Cerebellar nuclear complex (tissue), 1 donor: ENCODE data around the gene THUMPD3.

Source experiments
- DNase-seq, 2 experiments: peaks; one replicate each; lab custom pipeline; 2025; lab: John Stamatoyannopoulos, UW

THUMPD3 gene

DNA sequence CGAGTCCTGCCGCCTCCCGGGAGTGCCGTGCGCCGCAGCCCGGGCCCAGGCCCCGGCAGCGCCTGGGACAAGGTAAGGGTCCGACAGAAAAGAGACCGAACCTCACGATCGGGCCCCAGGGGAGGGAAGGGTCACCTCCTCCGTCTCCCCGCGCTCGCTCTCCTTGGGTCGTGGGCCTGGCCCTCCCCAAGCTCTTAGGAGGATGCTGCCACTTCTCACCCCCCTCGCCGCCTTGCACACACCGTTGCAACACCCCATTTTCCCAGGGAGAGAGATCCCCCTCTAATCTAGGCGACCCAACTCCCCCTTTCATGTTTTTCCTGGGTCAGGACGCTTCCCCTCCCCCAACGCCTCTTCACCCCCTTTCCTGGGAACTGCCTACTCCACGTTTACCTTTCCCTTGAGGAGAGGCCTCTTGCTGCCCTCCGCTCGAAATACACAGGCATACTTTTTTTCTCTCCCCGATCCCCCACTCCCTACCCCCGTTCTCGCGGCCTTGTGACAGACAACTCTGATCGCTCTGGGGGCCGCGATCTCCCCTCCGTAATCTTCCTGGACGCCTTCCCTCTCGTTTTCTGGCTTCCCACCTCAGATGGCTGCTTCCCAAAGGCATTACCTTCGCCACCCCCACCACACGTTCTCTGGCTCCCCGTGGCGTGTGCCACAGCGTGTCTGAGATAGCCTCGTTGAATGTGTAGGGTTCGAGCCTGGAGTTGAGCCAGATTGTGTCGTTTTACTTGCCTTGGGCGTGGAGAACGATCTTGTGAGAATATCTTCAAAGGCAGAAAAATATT is 35.2 kb downstream of the THUMPD3 start:
- DNase-seq: no peak

DNA sequence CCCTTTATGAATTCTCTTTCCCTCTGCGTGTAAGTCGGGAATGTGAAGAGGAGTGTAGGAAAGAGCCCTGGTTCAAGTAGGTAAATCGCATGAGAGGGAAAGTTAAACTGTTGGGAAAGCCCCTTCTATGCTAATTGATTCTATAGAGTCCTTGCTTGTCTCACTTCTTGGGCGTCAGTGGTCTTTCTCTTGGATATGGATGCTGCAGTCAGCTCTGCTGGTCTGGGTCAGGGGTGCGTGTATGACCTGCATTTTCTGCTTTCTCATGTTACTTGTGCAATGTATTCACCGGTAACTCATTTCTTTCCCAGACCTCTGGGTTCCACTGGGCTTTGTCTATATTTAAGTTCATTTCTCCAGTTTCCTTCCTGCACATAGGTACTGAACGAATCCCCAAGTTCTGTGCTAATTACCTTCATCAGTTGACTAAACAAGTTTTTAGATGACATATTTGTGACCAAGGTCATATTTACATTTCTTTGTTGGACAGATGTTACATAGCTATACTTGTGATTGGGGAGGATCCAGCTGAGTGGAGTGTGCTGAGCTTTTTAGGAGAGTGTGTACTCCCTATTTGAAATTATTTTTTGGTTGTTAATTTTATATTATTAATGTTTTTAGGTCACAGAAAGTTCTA is 36.0 kb downstream of the THUMPD3 start:
- no peak for DNase-seq

GRCh38 chr3:9399337-9399703 is 36.5 kb downstream of the THUMPD3 start:
- no peak for DNase-seq

- DNase-seq: no peak
Observed at GRCh38 chr3:9399746-9400145, 36.9 kb downstream of the THUMPD3 start.

GRCh38 chr3:9400616-9401015 is 37.8 kb downstream of the THUMPD3 start:
- DNase-seq: no peak

GRCh38 chr3:9401986-9402385 is 39.1 kb downstream of the THUMPD3 start:
- no peak for DNase-seq

- no peak for DNase-seq
Observed at GRCh38 chr3:9402410-9403228, 39.8 kb downstream of the THUMPD3 start.

GRCh38 chr3:9403463-9403862 is 40.6 kb downstream of the THUMPD3 start:
- DNase-seq: no peak

DNA sequence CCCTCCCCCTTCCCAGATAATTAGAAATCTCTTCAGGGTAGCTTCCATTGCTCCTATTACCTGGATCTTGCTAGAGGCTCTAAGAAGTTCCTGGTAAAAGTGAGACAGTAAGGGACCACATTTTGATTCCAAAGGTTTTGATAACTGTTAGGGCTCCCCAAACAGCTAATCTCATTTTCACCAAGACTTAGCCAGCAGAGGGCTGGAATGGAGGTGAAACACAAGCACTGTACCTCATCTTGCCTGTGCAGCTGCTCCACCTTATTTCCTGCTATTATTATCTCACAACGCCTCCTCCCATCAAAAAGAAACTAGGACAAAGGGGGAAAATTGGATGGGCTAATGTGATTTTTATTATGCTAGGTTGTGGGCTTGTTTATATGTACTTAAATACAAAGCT is 41.8 kb downstream of the THUMPD3 start:
- no peak for DNase-seq

DNA sequence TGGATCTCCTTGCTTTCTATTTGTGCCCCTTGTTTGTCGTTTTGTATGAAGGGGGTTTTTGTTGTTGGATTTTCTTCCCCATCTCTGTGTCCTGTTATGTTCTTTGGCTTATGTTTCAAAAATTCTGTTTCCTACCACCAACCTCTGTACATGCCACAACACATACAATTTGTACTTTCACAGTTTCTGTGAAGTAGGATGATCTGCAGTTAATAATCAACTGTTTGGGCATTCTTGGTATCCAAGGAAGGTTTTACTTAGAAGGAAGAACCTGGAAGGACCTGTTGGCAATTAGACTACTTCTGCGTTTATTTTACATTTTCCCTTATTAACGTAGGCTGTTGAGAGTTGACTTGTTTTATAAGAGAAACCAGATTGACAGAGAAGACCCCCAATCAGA is 42.9 kb downstream of the THUMPD3 start:
- DNase-seq: no peak

DNA sequence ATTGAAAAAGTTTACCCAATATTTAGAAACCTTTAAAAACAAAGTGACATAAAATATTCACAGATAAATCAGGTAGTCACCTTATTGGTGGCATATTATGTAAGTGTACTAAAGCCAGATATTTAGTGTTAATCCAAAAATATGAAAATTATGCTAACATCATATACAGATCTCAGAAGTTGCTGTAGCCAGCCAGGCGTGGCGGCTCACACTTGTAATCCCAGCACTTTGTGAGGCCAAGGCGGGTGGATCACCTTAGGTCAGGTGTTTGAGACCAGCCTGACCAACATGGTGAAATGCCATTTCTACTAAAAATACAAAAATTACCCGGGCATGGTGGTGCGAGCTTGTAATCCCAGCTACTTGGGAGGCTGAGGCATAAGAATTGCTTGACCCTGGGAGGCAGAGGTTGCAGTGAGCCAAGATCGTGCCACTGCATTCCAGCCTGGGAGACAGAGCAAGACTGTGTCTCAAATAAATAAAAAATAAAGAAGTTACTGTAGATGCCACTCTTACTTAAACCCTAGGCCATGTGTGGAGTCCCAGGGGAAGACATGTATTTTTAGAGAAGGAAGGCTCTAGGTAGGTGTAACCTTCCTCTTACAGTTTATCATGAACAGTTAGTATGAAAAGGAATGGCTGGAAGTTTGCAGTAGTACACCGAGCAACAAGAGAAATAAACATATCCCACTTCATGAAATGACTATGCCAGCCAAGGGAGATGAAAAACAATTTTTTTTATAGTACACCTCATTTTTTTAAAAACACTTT is 44.2 kb downstream of the THUMPD3 start:
- no peak for DNase-seq

DNA sequence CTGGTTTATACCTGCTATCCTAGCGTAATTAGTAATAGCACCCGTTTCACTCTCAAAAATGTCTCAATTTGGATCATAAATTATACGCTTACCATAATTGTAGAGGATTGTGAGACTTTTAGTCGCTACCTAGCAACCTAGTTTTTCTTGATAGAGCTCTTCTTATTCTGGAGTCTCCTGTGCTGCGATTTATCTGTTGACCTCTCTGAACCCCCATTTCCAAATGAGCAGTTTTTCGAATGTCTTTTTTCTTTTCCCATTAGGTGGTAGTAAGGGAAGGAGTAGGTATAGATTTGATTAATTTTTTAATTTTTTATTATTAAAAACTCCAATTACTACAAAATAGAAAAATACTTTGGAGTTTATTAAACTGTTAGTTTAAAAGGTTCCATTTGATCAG is 45.2 kb downstream of the THUMPD3 start:
- no peak for DNase-seq

DNA sequence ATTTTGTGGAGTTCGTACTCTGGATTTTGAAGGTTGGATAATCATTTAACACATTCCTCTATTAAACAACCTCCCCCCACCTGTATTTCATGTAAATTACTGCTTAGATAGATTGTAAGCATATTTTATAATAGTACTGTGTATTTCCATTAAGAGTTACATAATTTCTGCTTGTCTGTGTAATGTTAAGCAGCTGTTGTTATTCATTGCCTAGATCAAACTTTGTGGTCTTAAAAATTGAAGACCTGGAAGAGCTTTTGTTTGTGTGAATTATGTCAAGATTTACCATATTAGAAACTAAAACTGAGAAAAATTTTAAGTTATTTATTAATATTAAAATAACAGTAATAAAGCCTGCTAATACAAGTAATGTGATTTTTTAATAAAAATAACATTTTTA is 45.7 kb downstream of the THUMPD3 start:
- DNase-seq: no peak

- no peak for DNase-seq
Observed at GRCh38 chr3:9409981-9410854, 47.4 kb downstream of the THUMPD3 start.

DNA sequence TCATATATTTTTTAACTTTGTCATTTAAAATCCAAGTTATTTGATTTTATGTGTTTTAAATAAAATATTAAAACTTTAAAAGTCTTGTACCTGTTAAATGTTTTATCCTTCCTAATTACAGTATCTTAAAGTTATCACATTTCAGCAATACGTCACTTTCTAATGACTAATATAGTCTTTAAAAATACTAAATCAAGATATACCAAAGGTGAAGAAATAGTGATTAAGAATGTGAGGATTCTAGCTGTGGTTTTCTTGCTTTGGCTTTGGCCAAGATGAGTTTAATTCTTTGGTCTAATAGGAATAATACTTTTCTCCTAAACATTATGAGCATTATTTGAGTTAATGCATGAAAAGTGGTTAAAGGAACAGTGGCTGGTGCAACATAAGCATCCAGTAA is 48.4 kb downstream of the THUMPD3 start:
- DNase-seq: no peak

- no peak for DNase-seq
Observed at GRCh38 chr3:9412293-9412692, 49.4 kb downstream of the THUMPD3 start.

- DNase-seq: no peak
Observed at GRCh38 chr3:9414826-9415225, 52.0 kb downstream of the THUMPD3 start.

DNA sequence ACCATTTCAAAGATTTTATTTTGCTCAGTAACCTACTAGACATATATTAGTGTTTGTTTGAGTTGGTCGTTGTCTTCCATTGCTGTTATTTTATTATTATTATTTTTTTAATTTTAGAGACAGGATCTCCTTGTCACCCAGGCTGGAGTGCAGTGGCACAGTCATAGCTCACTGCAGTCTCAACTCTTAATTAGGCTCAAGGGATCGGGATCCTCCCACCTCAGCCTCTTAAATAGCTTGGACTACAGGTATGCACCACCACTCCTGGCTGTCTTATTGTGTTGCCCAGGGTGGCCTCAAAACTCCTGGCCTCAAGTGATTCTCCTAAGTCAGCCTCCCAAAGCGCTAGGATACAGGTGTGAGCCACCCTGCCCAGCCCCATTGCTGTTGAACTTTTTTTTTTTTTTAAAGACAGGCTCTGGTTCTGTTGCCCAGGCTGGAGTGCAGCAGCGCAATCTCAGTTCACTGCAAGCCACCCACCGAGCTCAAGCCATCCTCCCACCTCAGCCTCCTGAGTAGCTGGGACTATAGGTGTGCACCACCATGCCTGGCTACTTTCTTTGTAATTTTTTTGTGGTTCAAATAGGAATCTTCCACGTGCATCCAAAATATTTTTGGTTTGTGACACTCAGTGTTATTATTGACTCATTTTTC is 52.8 kb downstream of the THUMPD3 start:
- DNase-seq: no peak

- DNase-seq: no peak
Observed at GRCh38 chr3:9416139-9416780, 53.4 kb downstream of the THUMPD3 start.
